ENCODE data around the gene DOCK9.

DNA sequence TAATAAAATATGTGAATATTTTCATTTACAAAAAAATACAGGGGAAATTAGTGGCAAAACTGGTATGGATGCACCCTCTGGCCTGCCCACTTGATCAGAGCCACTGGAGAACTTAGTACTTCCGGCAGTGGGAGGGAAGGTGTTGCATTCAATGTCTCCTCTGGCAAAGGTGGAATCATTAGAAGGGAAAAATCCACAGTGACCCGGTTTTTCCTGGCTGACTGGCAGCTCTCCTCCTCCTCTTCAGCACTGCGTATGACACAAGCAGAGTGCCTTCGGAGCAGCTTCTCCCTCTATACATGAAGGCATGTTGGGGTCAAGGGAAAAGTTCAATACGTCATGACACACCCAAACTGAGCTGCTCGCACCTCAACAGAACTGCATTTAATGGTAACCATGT lies 123.4 kb downstream of the DOCK9 start:
- TF ChIP-seq, protein P1, sequence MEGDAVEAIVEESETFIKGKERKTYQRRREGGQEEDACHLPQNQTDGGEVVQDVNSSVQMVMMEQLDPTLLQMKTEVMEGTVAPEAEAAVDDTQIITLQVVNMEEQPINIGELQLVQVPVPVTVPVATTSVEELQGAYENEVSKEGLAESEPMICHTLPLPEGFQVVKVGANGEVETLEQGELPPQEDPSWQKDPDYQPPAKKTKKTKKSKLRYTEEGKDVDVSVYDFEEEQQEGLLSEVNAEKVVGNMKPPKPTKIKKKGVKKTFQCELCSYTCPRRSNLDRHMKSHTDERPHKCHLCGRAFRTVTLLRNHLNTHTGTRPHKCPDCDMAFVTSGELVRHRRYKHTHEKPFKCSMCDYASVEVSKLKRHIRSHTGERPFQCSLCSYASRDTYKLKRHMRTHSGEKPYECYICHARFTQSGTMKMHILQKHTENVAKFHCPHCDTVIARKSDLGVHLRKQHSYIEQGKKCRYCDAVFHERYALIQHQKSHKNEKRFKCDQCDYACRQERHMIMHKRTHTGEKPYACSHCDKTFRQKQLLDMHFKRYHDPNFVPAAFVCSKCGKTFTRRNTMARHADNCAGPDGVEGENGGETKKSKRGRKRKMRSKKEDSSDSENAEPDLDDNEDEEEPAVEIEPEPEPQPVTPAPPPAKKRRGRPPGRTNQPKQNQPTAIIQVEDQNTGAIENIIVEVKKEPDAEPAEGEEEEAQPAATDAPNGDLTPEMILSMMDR (IDR thresholded peaks at IDR 0.05): no peak
- no peak for TF ChIP-seq REST (IDR thresholded peaks at IDR 0.05; ENCODE audit: insufficient read depth in 1 of 2, low read depth in 2 of 2, low read length in 1 of 2)
- TF ChIP-seq POLR2AphosphoS5 (IDR thresholded peaks at IDR 0.05; ENCODE audit: low read depth, low read length): no peak
- no peak for TF ChIP-seq TCF7L2 (IDR thresholded peaks at IDR 0.05; ENCODE audit: low read depth, low read length)
- TF ChIP-seq SIN3A (IDR thresholded peaks at IDR 0.05; ENCODE audit: borderline replicate concordance, insufficient read depth, low read depth, low read length): no peak

Measured in Panc1 (cell line).